GM19351 (cell line): Measurements from ENCODE around the gene KLHL29.
"Not testable (repeated sequence)": the region's sequence is repeated elsewhere in the genome, so short reads cannot be mapped to it uniquely, and the experiment has no call there.

Experiments used
- ATAC-seq: cut with Tn5 transposase; IDR thresholded peaks from one replicate; pipeline ENCODE4 v1.9.1; 2021; ENCODE audit warnings: mild to moderate bottlenecking, moderate library complexity; ENCODE audit not compliant: unreplicated experiment

The KLHL29 gene

DNA sequence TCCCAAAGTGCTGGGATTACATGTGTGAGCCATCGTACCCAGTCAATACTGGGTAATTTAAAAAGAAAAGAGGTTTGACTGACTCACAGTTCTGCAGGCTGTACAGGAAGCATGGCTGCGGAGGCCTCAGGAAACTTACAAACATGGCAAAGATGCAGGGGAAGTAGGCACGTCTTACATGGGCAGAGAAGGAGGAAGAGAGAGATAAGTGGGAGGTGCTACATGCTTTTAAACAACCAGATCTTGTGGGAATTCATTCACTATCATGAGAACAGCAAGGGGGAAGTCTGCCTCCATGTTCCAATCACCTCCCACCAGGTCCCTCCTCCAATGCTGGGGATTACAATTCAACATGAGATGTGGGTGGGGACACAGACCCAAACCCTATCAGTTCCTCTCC is 349.4 kb downstream of the KLHL29 start:
- ATAC-seq, result no peak

DNA sequence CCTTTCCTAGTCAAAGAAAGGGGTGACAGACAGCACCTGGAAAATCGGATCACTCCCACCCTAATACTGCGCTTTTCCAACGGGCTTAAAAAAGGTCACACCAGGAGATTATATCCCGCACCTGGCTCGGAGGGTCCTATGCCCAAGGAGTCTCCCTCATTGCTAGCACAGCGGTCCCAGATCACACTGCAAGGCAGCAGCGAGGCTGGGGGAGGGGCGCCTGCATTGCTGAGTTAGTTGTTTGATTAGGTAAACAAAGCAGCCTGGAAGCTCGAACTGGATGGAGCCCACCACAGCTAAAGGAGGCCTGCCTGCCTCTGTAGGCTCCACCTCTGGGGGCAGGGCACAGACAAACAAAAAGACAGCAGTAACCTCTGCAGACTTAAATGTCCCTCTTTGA is 351.8 kb downstream of the KLHL29 start:
- not testable (repeated sequence) for ATAC-seq

DNA sequence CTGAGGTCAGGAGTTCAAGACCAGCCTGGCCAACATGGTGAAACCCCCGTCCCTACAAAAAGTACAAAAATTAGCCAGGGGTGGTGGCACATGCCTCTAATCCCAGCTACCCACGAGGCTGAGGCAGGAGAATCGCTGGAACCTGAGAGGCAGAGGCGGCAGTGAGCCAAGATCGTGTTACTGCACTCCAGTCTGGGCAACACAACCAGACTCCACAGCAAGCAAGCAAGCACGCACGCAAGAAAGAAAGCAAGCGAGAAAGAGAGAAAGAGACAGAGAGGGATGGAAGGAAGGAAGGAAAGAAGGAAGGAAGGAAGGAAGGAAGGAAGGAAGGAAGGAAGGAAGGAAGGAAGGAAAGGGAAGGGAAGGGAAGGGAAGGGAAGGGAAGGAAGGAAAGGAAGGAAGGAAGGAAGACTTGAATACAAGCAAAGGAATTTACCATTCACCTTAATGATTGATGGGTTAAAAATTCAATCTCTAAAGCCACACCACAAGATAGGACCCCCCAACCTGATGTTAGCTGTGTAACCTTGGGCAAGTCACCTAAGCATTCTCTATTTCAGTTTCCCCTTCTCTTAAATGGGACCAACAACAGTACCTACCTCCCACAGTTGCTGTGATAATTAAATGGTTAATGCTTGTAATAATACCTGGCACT is 360.2 kb downstream of the KLHL29 start:
- ATAC-seq, result no peak

DNA sequence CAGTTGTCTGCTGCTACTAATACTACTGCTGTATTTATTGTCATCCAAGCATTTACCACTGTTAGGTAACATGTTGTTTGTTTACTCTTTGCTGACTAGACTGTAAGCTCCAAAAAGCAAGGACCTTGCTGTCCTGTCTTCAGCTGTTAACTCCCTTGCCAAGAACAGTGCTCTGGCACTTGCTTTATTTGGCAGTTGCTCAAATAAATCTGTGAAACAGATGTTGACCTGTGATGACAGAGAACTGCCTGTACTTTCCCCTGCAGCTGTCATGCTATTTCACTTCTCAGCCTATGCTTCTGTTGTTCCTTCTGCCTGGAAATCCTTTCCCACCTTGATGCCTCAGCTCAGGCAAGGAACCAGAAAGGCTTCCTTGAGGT is 360.7 kb downstream of the KLHL29 start:
- peak; percentile 55 for ATAC-seq

DNA sequence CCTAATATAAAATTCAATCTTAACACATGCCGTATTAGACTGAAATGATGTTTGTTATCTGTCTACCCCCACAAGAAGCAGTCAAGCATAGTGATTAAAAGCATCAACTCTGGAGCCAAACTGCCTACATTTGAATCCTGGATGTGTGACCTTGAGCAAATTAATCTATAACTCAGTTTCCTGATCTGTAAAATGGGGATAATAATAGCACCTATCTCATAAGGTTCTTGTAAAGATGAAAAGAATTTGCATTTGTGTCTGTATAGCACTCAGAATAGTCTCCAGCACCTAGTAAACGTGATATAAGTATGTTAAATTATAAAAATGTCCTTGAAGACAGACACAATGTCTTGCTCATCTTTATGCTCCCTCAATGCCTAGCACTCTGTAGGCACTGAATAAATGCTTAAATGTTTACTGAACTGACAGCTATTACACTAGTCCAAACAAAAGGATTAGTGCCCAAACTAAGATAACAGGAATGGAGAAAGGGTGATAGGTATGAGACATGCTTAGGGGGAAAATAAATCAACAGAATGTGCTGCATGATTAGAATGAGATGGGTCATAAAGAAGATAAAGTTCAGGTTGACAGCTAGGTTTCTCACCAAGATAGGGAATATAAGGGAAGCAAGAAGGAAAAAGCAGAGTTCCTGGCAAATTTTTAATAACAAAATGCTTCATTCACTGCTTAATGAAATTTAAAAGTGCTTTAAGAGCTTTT is 361.3 kb downstream of the KLHL29 start:
- peak; percentile 11 for ATAC-seq

DNA sequence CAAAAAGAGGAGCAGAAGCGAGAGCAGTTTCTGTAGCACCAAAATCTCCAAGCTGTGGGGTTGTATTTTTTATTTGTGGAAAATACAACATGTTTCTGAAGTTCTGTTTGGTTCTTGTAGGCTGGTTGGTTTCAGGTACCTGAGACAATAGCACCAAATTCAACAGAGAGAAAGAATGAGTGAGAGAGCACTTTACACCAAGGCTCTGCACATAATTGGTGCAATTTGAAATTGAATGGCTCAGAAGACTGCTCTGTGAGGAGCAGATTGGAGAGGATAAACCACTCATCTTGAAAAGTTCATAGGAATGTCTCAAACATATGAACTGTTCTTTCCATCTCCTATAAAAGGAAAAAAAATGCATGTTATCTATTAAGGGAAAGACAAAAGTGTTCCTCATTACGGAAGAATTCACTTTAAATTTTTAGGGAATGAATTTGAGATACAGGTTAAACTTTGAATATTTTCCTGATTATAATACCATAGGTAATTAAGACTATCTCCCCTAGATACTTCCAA is 366.8 kb downstream of the KLHL29 start:
- ATAC-seq, result no peak

DNA sequence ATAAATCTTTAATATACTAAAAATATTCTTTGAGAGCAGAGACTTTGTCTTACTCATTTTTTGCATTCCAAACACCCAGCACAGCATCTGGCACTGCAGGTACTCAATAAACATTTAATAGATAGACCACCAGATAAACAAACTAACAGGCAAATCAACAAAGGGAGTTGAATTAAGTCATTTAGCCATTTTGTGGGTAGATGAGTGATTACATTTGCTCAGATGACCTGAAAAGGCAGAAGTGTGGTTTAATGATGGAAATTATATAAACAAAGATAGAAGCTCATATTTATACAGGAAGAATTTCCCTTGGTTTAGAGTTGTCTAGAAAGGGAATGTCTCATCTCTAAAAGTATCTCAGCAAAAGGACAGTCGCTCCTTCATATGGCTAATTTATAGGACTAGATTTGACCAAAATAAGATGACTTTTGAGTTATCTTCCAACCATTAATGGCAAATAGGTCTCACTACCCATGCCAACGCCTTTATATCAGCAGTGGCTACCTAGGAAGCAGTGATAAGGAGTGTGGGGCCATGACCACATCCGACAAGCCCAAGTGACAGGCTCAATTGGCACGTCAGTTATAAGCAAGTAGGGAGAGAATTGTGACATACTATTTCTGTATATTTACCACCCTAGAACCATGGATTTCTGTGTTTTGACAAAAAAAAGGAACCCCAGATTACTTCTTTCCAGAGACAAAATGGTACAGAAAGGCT is 368.5 kb downstream of the KLHL29 start:
- ATAC-seq, result no peak

DNA sequence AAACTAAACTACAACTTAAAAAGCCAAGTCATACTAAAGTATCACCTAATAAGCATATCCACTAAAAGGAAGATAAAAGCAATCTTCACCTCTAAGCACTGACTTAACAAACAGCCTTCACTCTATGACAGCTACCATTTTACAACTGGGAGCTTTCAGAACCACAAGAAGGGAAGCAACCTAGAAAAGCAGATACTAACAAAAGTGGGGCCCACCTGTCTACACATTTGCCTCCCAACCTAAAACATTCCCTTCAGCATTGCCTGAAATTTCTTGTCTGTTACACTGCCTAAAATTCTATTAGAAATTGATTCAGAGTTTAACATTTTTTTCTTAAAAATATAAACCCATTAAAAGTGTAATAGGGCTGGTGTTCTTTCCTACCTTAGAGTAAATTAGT is 370.0 kb downstream of the KLHL29 start:
- no peak for ATAC-seq

DNA sequence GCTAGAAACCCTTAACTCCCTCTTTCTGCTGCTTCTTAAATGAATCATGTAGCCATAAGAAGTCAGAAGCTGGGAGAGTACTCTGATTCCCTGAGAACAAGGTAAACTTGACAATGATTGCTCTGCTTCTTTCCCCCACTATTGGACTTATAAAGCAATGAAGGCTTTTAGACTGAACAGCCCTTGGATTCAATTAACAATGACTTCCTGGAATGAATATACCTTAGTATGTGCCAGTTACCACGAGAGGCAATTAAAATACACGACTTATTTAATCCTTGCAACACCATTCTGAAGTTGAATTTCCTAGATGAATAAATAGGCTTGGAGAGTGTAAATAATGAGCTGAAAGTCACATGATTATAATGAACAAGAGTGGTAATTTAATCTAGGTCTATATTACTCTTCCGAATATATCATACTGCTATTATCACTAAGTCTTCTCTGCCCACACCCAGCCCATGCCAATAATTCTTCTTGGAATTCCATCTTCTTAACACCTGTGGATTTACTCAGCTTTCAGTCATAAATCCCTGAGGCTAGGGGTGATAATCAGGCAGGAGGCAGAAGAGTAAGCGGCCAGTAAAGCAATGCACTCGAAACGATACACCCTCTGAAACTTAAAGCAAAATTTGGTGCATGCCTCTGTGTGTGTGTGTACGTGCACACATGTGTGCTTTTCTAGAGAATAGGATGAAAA is 371.8 kb downstream of the KLHL29 start:
- ATAC-seq, result no peak

DNA sequence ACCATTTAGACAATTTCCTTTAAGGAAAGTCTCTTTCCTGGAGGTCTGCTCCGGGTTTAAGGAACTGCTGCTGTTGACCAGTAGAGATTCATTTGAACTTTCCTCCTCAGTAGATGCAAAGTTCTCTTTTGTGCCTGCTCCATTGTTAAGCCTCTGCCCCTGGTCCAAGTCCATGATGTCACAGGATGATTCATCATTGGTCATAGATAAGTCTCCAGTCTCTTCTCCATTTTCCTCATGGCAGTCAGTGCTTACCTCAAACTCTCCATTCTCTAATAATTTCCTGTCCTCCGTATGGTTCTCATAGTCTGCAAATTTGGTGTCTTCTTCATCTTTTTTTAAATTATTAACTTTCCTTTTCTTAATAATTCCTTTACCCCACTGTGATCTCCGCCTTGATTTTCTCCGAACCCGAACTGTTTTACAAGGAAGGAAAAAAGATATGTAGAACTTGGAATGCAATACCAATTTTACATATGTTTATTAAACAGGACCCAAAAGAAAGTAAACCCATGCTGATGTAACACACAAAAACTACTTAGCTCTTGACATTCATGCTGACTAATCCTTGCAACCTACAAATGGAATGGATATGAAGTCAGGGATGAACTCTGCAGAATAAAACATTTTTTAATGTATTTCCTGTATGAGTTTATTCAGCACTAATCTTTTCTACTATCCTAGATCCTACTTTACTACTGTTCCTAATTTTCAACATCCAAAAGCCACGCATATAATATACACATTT is 372.9 kb downstream of the KLHL29 start:
- ATAC-seq, result no peak
